ENCODE results near the gene RALGAPA2. TPM values are rescaled to one million over a fixed set of nuclear protein-coding genes. Genes with fewer than 3 reads are reported as not detected.

RALGAPA2 gene
- total and polyA plus RNA-seq, 2 experiments from 2014 or later = 13.1 to 43.4 TPM

- TF ChIP-seq, protein P1, sequence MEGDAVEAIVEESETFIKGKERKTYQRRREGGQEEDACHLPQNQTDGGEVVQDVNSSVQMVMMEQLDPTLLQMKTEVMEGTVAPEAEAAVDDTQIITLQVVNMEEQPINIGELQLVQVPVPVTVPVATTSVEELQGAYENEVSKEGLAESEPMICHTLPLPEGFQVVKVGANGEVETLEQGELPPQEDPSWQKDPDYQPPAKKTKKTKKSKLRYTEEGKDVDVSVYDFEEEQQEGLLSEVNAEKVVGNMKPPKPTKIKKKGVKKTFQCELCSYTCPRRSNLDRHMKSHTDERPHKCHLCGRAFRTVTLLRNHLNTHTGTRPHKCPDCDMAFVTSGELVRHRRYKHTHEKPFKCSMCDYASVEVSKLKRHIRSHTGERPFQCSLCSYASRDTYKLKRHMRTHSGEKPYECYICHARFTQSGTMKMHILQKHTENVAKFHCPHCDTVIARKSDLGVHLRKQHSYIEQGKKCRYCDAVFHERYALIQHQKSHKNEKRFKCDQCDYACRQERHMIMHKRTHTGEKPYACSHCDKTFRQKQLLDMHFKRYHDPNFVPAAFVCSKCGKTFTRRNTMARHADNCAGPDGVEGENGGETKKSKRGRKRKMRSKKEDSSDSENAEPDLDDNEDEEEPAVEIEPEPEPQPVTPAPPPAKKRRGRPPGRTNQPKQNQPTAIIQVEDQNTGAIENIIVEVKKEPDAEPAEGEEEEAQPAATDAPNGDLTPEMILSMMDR (conservative IDR thresholded peaks at IDR 0.05; ENCODE audit: low read depth in 2 of 2) = no peak
These were observed 12.5 kb downstream of the RALGAPA2 start (continued) for GRCh38 chr20:20699917-20700316.

- Histone ChIP-seq H3K9me2 (ENCODE audit: insufficient read depth) (no peaks in the 10 kb centered on the region), H3K4me3 (no peak overlapping the region), H3K79me2 (replicated peaks; ENCODE audit: insufficient read depth) (peaks cover 93% of the 10 kb centered on the region), H3K4me1 (ENCODE audit: insufficient read depth) (no peaks in the 10 kb centered on the region), H3K27me3 (ENCODE audit: insufficient read depth) (no peaks in the 10 kb centered on the region), H3K27ac (ENCODE audit: low read depth) (no peak overlapping the region), H3K36me3 (ENCODE audit: insufficient read depth) (no peaks in the 10 kb centered on the region), H3F3A (replicated peaks; ENCODE audit: low read depth) (no peaks in the 10 kb centered on the region), H2AFZ (no peak overlapping the region), H3K4me2 (no peak overlapping the region), H4K20me1 (replicated peaks; ENCODE audit: insufficient read depth) (peaks cover 24% of the 10 kb centered on the region)
- Mint-ChIP-seq H3K4me1 (no peaks in the 10 kb centered on the region), H3K4me3 (no peak overlapping the region), H3K27ac (no peak overlapping the region), H3K27me3 (ENCODE audit: insufficient read depth, low read depth, poor library complexity) (peaks cover under 1% of the 10 kb centered on the region), H3K36me3 (ENCODE audit: low read depth) (no peaks in the 10 kb centered on the region), H3K9me3 (no peaks in the 10 kb centered on the region)
- TF ChIP-seq, protein P1 (conservative IDR thresholded peaks at IDR 0.05; ENCODE audit: low read depth in 2 of 2) = no peak
- TF ChIP-seq, protein P2, sequence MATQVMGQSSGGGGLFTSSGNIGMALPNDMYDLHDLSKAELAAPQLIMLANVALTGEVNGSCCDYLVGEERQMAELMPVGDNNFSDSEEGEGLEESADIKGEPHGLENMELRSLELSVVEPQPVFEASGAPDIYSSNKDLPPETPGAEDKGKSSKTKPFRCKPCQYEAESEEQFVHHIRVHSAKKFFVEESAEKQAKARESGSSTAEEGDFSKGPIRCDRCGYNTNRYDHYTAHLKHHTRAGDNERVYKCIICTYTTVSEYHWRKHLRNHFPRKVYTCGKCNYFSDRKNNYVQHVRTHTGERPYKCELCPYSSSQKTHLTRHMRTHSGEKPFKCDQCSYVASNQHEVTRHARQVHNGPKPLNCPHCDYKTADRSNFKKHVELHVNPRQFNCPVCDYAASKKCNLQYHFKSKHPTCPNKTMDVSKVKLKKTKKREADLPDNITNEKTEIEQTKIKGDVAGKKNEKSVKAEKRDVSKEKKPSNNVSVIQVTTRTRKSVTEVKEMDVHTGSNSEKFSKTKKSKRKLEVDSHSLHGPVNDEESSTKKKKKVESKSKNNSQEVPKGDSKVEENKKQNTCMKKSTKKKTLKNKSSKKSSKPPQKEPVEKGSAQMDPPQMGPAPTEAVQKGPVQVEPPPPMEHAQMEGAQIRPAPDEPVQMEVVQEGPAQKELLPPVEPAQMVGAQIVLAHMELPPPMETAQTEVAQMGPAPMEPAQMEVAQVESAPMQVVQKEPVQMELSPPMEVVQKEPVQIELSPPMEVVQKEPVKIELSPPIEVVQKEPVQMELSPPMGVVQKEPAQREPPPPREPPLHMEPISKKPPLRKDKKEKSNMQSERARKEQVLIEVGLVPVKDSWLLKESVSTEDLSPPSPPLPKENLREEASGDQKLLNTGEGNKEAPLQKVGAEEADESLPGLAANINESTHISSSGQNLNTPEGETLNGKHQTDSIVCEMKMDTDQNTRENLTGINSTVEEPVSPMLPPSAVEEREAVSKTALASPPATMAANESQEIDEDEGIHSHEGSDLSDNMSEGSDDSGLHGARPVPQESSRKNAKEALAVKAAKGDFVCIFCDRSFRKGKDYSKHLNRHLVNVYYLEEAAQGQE (IDR thresholded peaks at IDR 0.05; ENCODE audit: unreplicated experiment) = no peak
- TF ChIP-seq POLR2AphosphoS5 (IDR thresholded peaks at IDR 0.05; ENCODE audit: low read depth) = no peak
- no peak for TF ChIP-seq JUNB (IDR thresholded peaks at IDR 0.05; ENCODE audit: unreplicated experiment)
- no peak for TF ChIP-seq CREB1 (CRISPR knock-in tag; IDR thresholded peaks at IDR 0.05; ENCODE audit: low read depth)
- no peak for TF ChIP-seq STAT1 (IDR thresholded peaks at IDR 0.05; ENCODE audit: unreplicated experiment)
- no peak for TF ChIP-seq EZH2 (IDR thresholded peaks at IDR 0.05; ENCODE audit: low read depth, unreplicated experiment)
- TF ChIP-seq, protein P3, sequence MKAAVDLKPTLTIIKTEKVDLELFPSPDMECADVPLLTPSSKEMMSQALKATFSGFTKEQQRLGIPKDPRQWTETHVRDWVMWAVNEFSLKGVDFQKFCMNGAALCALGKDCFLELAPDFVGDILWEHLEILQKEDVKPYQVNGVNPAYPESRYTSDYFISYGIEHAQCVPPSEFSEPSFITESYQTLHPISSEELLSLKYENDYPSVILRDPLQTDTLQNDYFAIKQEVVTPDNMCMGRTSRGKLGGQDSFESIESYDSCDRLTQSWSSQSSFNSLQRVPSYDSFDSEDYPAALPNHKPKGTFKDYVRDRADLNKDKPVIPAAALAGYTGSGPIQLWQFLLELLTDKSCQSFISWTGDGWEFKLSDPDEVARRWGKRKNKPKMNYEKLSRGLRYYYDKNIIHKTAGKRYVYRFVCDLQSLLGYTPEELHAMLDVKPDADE (IDR thresholded peaks at IDR 0.05) = no peak
- ATAC-seq (no peak), DNase-seq (ENCODE audit: low spot score) (no peak)
These were observed 13.3 kb downstream of the RALGAPA2 start for GRCh38 chr20:20699144-20699543.
